SK-N-SH (cell line): ENCODE measurements around the gene ZNF865. TPM values are rescaled to one million over a fixed set of nuclear protein-coding genes. Genes with fewer than 3 reads are reported as not detected.
A peak's percentile ranks its signal among the peaks of the same experiment; 100 is the strongest.

Source experiments
- CTCF ChIA-PET: fragments of 300-600, 350-600 bp; formaldehyde crosslinking; extraction: SDS; loops from one replicate; lab custom pipeline; 2021; lab: Yijun Ruan, JAX
- POLR2A ChIA-PET: fragments of 350-600 bp; sonication (Branson Sonifier 250); formaldehyde crosslinking; extraction: SDS; loops from one replicate; lab custom pipeline; 2020; ENCODE audit warnings: antibody characterized with exemption, inconsistent platforms; lab: Yijun Ruan, JAX
- DNase-seq: peaks from one replicate; pipeline ENCODE4 v3.0.0; 2012
- H2AFZ ChIP-seq: fragments of 200-600 bp; sonication (generic); 2 replicates; pipeline ENCODE4 v1.8.1; 2016; ENCODE audit warnings: antibody characterized with exemption, mild to moderate bottlenecking, low read depth
- H3F3A ChIP-seq: fragments of 200-600 bp; sonication (generic); replicated peaks from 2 replicates; pipeline ENCODE3; 2016; ENCODE audit warnings: antibody characterized with exemption, mild to moderate bottlenecking; ENCODE audit not compliant: insufficient read depth
- H3K27ac ChIP-seq, 2 experiments: fragments of 200-500 bp in 1 of 2; fragments of 200-600 bp in 1 of 2; sonication (Bioruptor generic) in 1 of 2; sonication (generic), shearing (Covaris generic) in 1 of 2; 2 replicates each; pipeline versions ENCODE4 v1.5.1 to v1.6.1; 2014 to 2016; ENCODE audit warnings: low read depth in 2 of 2, inconsistent platforms in 1 of 2, low read length in 1 of 2, mild to moderate bottlenecking in 1 of 2, mixed read lengths in 1 of 2
- H3K27me3 ChIP-seq: fragments of 200-600 bp; sonication (generic), shearing (Covaris generic); 2 replicates; pipeline ENCODE4 v1.6.1; 2016; ENCODE audit warnings: mixed run types; ENCODE audit not compliant: insufficient read depth
- H3K36me3 ChIP-seq, 2 experiments: fragments of 200-500 bp in 1 of 2; fragments of 200-600 bp in 1 of 2; sonication (Bioruptor generic) in 1 of 2; sonication (generic) in 1 of 2; replicated peaks in 1 of 2; 2 replicates each; pipeline versions ENCODE3 to v1.5.1; 2014 to 2016; ENCODE audit warnings: low read length in 1 of 2, mild to moderate bottlenecking in 1 of 2; ENCODE audit not compliant: insufficient read depth in 2 of 2, control insufficient read depth in 1 of 2
- H3K4me1 ChIP-seq, 2 experiments: fragments of 200-500 bp in 1 of 2; fragments of 200-600 bp in 1 of 2; sonication (Bioruptor generic) in 1 of 2; sonication (generic), shearing (Covaris generic) in 1 of 2; 2 replicates each; pipeline versions ENCODE4 v1.5.1 to v1.6.1; 2014 to 2016; ENCODE audit warnings: low read depth in 1 of 2, low read length in 1 of 2, mixed run types in 1 of 2; ENCODE audit not compliant: insufficient read depth in 2 of 2, control insufficient read depth in 1 of 2
- H3K4me2 ChIP-seq: fragments of 200-600 bp; sonication (generic), shearing (Covaris generic); 2 replicates; pipeline ENCODE4 v1.6.1; 2017; ENCODE audit warnings: mixed run types
- H3K4me3 ChIP-seq, 2 experiments: fragments of 200-500 bp in 1 of 2; fragments of 200-600 bp in 1 of 2; sonication (Bioruptor generic) in 1 of 2; sonication (generic), shearing (Covaris generic) in 1 of 2; 2 replicates each; pipeline versions ENCODE4 v1.5.1 to v1.8.1; 2014 to 2016; ENCODE audit warnings: low read depth in 2 of 2, inconsistent platforms in 1 of 2, low read length in 1 of 2, mild to moderate bottlenecking in 1 of 2, mixed read lengths in 1 of 2, moderate library complexity in 1 of 2
- H3K79me2 ChIP-seq: fragments of 200-600 bp; sonication (generic); 2 replicates; pipeline ENCODE4 v1.8.1; 2017; ENCODE audit warnings: mild to moderate bottlenecking; ENCODE audit not compliant: insufficient read depth
- H3K9ac ChIP-seq: fragments of 200-600 bp; sonication (generic); 2 replicates; pipeline ENCODE4 v1.6.1; 2017; ENCODE audit warnings: mixed run types
- H3K9me2 ChIP-seq: fragments of 200-600 bp; sonication (generic); 2 replicates; pipeline ENCODE4 v1.6.1; 2017; ENCODE audit warnings: mixed run types
- H3K9me3 ChIP-seq: fragments of 200-600 bp; sonication (generic); 2 replicates; pipeline ENCODE4 v1.6.1; 2017; ENCODE audit warnings: mixed run types, mild to moderate bottlenecking, moderate library complexity
- H4K20me1 ChIP-seq: fragments of 200-600 bp; sonication (generic); 2 replicates; pipeline ENCODE4 v1.6.1; 2017; ENCODE audit warnings: mild to moderate bottlenecking, mixed run types; ENCODE audit not compliant: insufficient read depth
- EP300 ChIP-seq, 2 experiments: IDR thresholded peaks; 2 replicates each; pipeline versions ENCODE4 v1.4.0 to v1.6.1; 2012; ENCODE audit warnings: borderline replicate concordance in 1 of 2, low read depth in 1 of 2, low read length in 1 of 2
- GABPA ChIP-seq: IDR thresholded peaks from 2 replicates; pipeline ENCODE4 v1.4.0; 2012; ENCODE audit warnings: low read depth, mild to moderate bottlenecking
- GATA2 ChIP-seq: sonication (generic); formaldehyde crosslinking; IDR thresholded peaks from 2 replicates; pipeline ENCODE4 v1.5.0; 2020; ENCODE audit warnings: mild to moderate bottlenecking, missing genetic modification reagents
- JUND ChIP-seq: IDR thresholded peaks from 2 replicates; pipeline ENCODE4 v1.4.0; 2012
- MAX ChIP-seq: IDR thresholded peaks from 2 replicates; pipeline ENCODE4 v1.4.0; 2012; ENCODE audit warnings: low read depth
- MEF2A ChIP-seq: IDR thresholded peaks from 2 replicates; pipeline ENCODE4 v1.4.0; 2012; ENCODE audit warnings: low read depth, borderline replicate concordance
- MXI1 ChIP-seq: IDR thresholded peaks from 2 replicates; pipeline ENCODE4 v1.6.1; 2012; ENCODE audit warnings: mild to moderate bottlenecking, low read depth, low read length, improper control_type of control experiment
- SIN3A ChIP-seq: IDR thresholded peaks from 2 replicates; pipeline ENCODE4 v1.6.1; 2012; ENCODE audit warnings: low read depth, mild to moderate bottlenecking, low read length, moderate library complexity, borderline replicate concordance
- TAF1 ChIP-seq: IDR thresholded peaks from 2 replicates; pipeline ENCODE4 v1.6.1; 2012; ENCODE audit warnings: low read depth, mild to moderate bottlenecking, low read length, moderate library complexity, borderline replicate concordance
- USF1 ChIP-seq: IDR thresholded peaks from 2 replicates; pipeline ENCODE4 v1.4.0; 2012; ENCODE audit warnings: low read depth, borderline replicate concordance
- ZBTB33 ChIP-seq: IDR thresholded peaks from 2 replicates; pipeline ENCODE4 v1.4.0; 2012; ENCODE audit warnings: low read depth, borderline replicate concordance
- WGBS: methylation state at CpG from one replicate; pipeline ENCODE4 v1.1.6; 2017; ENCODE audit warnings: low lambda C conversion rate; 5-methylcytosine and 5-hydroxymethylcytosine counted together
- polyA plus RNA-seq, 3 experiments: library from polyadenylated mRNA; depleted of rRNA; stranded (reverse); fragments of >200 nt; gene quantifications; 2 replicates each; pipeline ENCODE4 v1.2.3, GENCODE V29; 2012
- TF ChIP-seq, protein P1 (sequence below): fragments of 150-350 bp; IDR thresholded peaks from 2 replicates; pipeline ENCODE4 v1.6.1; 2016; ENCODE audit warnings: mild to moderate bottlenecking, low read depth, low read length

The ZNF865 gene
- polyA plus RNA-seq, 1 of the 3 experiments (the other 2 are of a cell fraction): 5.0 TPM

- 57% methylated on average over 13 of the region's 14 CpGs for WGBS
- H3F3A ChIP-seq: peaks cover 17% of the 10 kb centered on the region
- peaks cover 13 to 42% of the 10 kb centered on the region in 2 experiments; a peak in 2 of 4 replicates for H3K4me1 ChIP-seq
- H3K36me3 ChIP-seq: peaks cover 3 to 27% of the 10 kb centered on the region in 2 experiments
- H3K27ac ChIP-seq: peak overlapping the region; percentile 27 to 94; a peak in 3 of 4 replicates
- CTCF ChIA-PET: interaction anchor here (1.0 to 4.5 kb wide), 5 partner anchors 9 to 506 kb away, joined by 4 to 30 read pairs (median 5); partner anchors contain the start of gene ZNF865
- H3K79me2 ChIP-seq: peaks cover 49% of the 10 kb centered on the region
- H3K4me3 ChIP-seq: peak overlapping the region; percentile 77 to 82
- DNase-seq: peak; percentile 23
- no peaks in the 10 kb centered on the region for H3K9me3 ChIP-seq
- POLR2A ChIA-PET: interaction anchor here (0.9 kb wide), 1 partner anchor 23 kb away, joined by 4 read pairs; the partner anchor contains the start of gene ZNF784
- H3K4me2 ChIP-seq: peak overlapping the region; percentile 96
- no peaks in the 10 kb centered on the region for H3K9me2 ChIP-seq
- no peak for TF ChIP-seq MAX
- TF ChIP-seq GATA2 (CRISPR knock-in tag): no peak
- no peak for TF ChIP-seq USF1
- TF ChIP-seq MXI1: no peak
- no peak for TF ChIP-seq GABPA
- no peak for TF ChIP-seq EP300 (IDR thresholded peaks at IDR 0.05; ENCODE audit: borderline replicate concordance in 1 of 2, low read depth in 1 of 2, low read length in 1 of 2)
- TF ChIP-seq ZBTB33: no peak
- no peak for TF ChIP-seq MEF2A
- TF ChIP-seq JUND: no peak
- TF ChIP-seq TAF1: no peak
- TF ChIP-seq, protein P1, sequence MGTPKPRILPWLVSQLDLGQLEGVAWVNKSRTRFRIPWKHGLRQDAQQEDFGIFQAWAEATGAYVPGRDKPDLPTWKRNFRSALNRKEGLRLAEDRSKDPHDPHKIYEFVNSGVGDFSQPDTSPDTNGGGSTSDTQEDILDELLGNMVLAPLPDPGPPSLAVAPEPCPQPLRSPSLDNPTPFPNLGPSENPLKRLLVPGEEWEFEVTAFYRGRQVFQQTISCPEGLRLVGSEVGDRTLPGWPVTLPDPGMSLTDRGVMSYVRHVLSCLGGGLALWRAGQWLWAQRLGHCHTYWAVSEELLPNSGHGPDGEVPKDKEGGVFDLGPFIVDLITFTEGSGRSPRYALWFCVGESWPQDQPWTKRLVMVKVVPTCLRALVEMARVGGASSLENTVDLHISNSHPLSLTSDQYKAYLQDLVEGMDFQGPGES: no peak
- no peak for TF ChIP-seq SIN3A
- H3K9ac ChIP-seq: peak overlapping the region; percentile 77
- H2AFZ ChIP-seq: peak overlapping the region; percentile 83; the same call in 1 of the 2 replicates
- H4K20me1 ChIP-seq: no peaks in the 10 kb centered on the region
- H3K27me3 ChIP-seq: no peaks in the 10 kb centered on the region
Measured at GRCh38 chr19:55646889-55647731, 41.7 kb downstream of the ZNF865 start.
